Measurements from ENCODE around the gene SLC31A2.
"Not testable (repeated sequence)": the region's sequence is repeated elsewhere in the genome, so short reads cannot be mapped to it uniquely, and the experiment has no call there.

The SLC31A2 gene

GRCh38 chr9:113150670-113151611 lies at the start of gene SLC31A2:
SLC31A2 (plus strand) TSS chr9:113151007; CDS start chr9:113151075, 68 bp downstream.
- peak; percentile 79 for DNase-seq

- DNase-seq: not testable (repeated sequence)
Measured at GRCh38 chr9:113105345-113105744, 45.5 kb upstream of the SLC31A2 start.

GRCh38 chr9:113111065-113111951 lies 39.5 kb upstream of the SLC31A2 start:
- DNase-seq: not testable (repeated sequence)

- DNase-seq: not testable (repeated sequence)
Measured at GRCh38 chr9:113112706-113113510, 37.9 kb upstream of the SLC31A2 start.

GRCh38 chr9:113118829-113119228 lies 32.0 kb upstream of the SLC31A2 start:
- not testable (repeated sequence) for DNase-seq

- DNase-seq: no peak
Measured at GRCh38 chr9:113125386-113126035, 25.3 kb upstream of the SLC31A2 start.

- DNase-seq: no peak
Measured at GRCh38 chr9:113129466-113129865, 21.3 kb upstream of the SLC31A2 start.

- DNase-seq: no peak
Measured at GRCh38 chr9:113129884-113130283, 20.9 kb upstream of the SLC31A2 start.

- DNase-seq: no peak
Measured at GRCh38 chr9:113131689-113132151, 19.1 kb upstream of the SLC31A2 start.

GRCh38 chr9:113137196-113138168 lies 13.3 kb upstream of the SLC31A2 start:
- no peak for DNase-seq

GRCh38 chr9:113138760-113139159 lies 12.0 kb upstream of the SLC31A2 start:
- DNase-seq: no peak

- DNase-seq: no peak
Measured at GRCh38 chr9:113139225-113139829, 11.5 kb upstream of the SLC31A2 start.

- DNase-seq: no peak
Measured at GRCh38 chr9:113139953-113140352, 10.9 kb upstream of the SLC31A2 start.

GRCh38 chr9:113140896-113141295 lies 9.9 kb upstream of the SLC31A2 start:
- not testable (repeated sequence) for DNase-seq

GRCh38 chr9:113143432-113144227 lies 7.2 kb upstream of the SLC31A2 start:
- DNase-seq: no peak

- DNase-seq: no peak
Measured at GRCh38 chr9:113148372-113148705, 2.5 kb upstream of the SLC31A2 start.

GRCh38 chr9:113148781-113149510 lies 1.9 kb upstream of the SLC31A2 start:
- DNase-seq: no peak

GRCh38 chr9:113149561-113149960 lies 1.2 kb upstream of the SLC31A2 start:
- DNase-seq: not testable (repeated sequence)
